Gastroesophageal sphincter (tissue), 3 donors: ENCODE measurements around the gene GABRR3.

ENCODE experiments used
- CTCF ChIP-seq, 4 experiments: fragments of 200-600 bp in 2 of 4; fragments of 450-650 bp in 2 of 4; sonication (generic) in 1 of 4; IDR thresholded peaks; one replicate each; pipeline ENCODE4 v1.5.1; 2017 to 2019; ENCODE audit warnings: antibody characterized with exemption in 4 of 4, mild to moderate bottlenecking in 2 of 4, moderate library complexity in 2 of 4
- EP300 ChIP-seq: sonication (generic); formaldehyde crosslinking; IDR thresholded peaks from one replicate; pipeline ENCODE4 v1.6.1; 2017; ENCODE audit warnings: antibody characterized with exemption, mild to moderate bottlenecking
- POLR2A ChIP-seq, 2 donors: fragments of 450-650 bp; IDR thresholded peaks; one replicate each; pipeline ENCODE4 v1.6.1; 2017; ENCODE audit warnings: antibody characterized with exemption in 2 of 2, mild to moderate bottlenecking in 2 of 2, moderate library complexity in 1 of 2
- POLR2AphosphoS5 ChIP-seq: sonication (generic); formaldehyde crosslinking; IDR thresholded peaks from one replicate; pipeline ENCODE4 v1.6.1; 2017; ENCODE audit warnings: antibody characterized with exemption

GRCh38 chr3:97974996-97975395 lies 60.1 kb downstream of the GABRR3 start:
- TF ChIP-seq CTCF (IDR thresholded peaks at IDR 0.05) = no peak
- no peak for TF ChIP-seq POLR2A (IDR thresholded peaks at IDR 0.05)
- no peak for TF ChIP-seq POLR2AphosphoS5
- TF ChIP-seq EP300 = no peak
